WTC11 (cell line): ENCODE results near the gene KRT76.

Source experiments
- CTCF ChIP-seq: fragments of 200-600 bp; IDR thresholded peaks from 2 replicates; pipeline ENCODE4 v1.8.0; 2022; ENCODE audit warnings: antibody characterized with exemption
- ESRRA ChIP-seq: sonication (generic); formaldehyde crosslinking; IDR thresholded peaks from 2 replicates; pipeline ENCODE4 v1.8.1; 2022; ENCODE audit warnings: mild to moderate bottlenecking, missing genetic modification reagents, borderline replicate concordance
- ZBTB43 ChIP-seq: sonication (generic); formaldehyde crosslinking; IDR thresholded peaks from 2 replicates; pipeline ENCODE4 v1.8.1; 2023; ENCODE audit warnings: mild to moderate bottlenecking, missing genetic modification reagents
- ZNF263 ChIP-seq: sonication (generic); formaldehyde crosslinking; IDR thresholded peaks from 2 replicates; pipeline ENCODE4 v1.8.1; 2022; ENCODE audit warnings: low read depth, mild to moderate bottlenecking, moderate library complexity, missing genetic modification reagents
- TF ChIP-seq, protein P1 (sequence below): sonication (generic); formaldehyde crosslinking; IDR thresholded peaks from 2 replicates; pipeline ENCODE4 v1.8.1; 2023; ENCODE audit warnings: mild to moderate bottlenecking, moderate library complexity, missing genetic modification reagents
- TF ChIP-seq, protein P2 (sequence below): sonication (generic); formaldehyde crosslinking; conservative IDR thresholded peaks from 2 replicates; pipeline ENCODE4 v1.8.1; 2022; ENCODE audit warnings: mild to moderate bottlenecking, missing genetic modification reagents

DNA sequence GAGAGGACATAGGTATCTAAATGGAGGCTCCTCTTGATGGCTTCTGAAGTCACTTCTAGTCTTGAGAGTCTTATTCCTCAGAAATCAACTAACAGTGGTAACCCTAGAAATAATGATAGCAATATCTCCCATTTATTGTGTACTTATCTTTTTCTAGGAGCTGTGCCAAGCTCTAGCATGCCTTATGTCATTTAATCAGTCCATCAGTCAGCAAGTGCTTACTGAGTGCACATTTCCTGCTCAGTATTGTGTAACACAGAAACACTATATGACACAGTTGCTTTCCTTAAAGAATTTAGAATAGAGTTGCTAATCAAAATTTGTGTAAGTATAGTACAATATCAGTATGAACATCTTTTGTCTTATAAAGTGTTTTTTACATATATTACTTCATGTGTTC is 36.6 kb downstream of the KRT76 start:
- no peak for TF ChIP-seq ZBTB43 (CRISPR knock-in tag)
- TF ChIP-seq, protein P1, sequence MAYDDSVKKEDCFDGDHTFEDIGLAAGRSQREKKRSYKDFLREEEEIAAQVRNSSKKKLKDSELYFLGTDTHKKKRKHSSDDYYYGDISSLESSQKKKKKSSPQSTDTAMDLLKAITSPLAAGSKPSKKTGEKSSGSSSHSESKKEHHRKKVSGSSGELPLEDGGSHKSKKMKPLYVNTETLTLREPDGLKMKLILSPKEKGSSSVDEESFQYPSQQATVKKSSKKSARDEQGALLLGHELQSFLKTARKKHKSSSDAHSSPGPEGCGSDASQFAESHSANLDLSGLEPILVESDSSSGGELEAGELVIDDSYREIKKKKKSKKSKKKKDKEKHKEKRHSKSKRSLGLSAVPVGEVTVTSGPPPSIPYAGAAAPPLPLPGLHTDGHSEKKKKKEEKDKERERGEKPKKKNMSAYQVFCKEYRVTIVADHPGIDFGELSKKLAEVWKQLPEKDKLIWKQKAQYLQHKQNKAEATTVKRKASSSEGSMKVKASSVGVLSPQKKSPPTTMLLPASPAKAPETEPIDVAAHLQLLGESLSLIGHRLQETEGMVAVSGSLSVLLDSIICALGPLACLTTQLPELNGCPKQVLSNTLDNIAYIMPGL (CRISPR knock-in tag): no peak
- no peak for TF ChIP-seq ESRRA (CRISPR knock-in tag)
- TF ChIP-seq ZNF263: no peak
- TF ChIP-seq, protein P2, sequence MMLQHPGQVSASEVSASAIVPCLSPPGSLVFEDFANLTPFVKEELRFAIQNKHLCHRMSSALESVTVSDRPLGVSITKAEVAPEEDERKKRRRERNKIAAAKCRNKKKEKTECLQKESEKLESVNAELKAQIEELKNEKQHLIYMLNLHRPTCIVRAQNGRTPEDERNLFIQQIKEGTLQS (CRISPR knock-in tag): no peak
- TF ChIP-seq CTCF: no peak
